GM21576 (cell line): ENCODE results near the gene TSPEAR.

ENCODE experiments used
- ATAC-seq: cut with Tn5 transposase; IDR thresholded peaks from one replicate; pipeline ENCODE4 v1.9.1; 2021; ENCODE audit warnings: mild to moderate bottlenecking, moderate library complexity; ENCODE audit not compliant: unreplicated experiment

The TSPEAR gene

DNA sequence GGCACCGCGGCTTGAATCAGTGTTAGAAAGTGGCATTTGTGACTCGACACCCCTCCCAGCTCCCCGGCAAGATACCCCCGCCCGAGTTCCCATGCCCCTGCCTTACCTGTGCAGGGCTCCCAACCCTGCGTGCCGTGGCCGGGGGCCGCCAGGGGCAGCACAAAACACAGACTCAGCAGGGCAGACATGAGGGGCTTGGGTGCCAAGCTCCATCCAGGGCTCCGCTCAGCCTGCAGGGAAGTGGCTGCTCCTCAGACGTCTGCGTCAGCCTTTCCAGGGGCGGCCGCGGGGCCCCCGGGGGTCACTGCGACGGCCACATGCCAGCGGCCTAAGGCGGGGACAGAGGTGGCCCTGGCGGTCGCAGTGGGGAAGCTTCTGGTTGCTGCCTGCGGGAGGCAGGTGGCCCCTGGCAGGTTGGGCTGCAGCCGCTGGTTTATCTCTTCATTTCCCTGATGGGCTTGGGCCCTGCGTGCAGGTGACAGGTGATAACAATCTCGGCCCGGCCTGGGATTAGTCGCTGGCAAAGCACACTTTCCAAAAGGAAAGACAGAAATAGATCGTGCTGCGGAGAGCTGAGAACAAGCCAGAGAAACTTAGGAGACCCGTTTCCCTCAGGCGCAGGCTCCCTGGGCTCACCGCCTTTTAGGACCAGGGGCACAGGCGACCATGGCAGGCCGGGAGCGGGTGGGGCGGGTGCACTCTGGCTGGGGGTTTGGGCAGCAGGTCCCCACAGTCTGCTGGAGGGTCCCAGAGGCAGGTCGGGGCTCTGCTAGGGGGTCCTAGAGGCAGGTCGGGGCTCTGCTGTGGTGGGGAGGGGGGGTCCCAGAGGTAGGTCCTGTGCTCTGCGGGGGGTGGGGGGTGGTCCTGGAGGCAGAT is at the start of gene TSPEAR:
Gene TSPEAR (minus strand): TSS at position 246 of the 876 bp plus-strand sequence. CDS start 58 bp downstream, at position 188.
- ATAC-seq = no peak

DNA sequence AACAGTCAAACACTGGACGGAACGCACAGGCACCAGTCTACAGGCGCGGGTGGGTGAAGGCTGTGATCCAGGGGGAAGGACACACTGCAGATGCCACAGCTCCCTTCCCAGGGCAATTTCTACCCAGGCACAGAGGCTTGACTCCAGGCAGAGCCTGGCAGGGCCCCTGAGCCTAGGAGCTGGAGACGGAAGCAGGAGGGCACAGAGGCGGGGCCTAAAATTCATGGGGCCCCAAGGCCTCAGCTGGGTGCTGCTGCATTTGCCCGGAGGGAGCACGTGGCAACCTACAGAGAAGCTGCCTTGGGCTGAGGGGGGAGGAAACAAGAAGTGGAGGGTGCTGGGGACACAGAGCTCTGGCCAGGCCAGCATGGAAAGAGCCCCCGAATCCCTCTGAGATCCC is 49.0 kb upstream of the TSPEAR start:
- ATAC-seq = no peak

DNA sequence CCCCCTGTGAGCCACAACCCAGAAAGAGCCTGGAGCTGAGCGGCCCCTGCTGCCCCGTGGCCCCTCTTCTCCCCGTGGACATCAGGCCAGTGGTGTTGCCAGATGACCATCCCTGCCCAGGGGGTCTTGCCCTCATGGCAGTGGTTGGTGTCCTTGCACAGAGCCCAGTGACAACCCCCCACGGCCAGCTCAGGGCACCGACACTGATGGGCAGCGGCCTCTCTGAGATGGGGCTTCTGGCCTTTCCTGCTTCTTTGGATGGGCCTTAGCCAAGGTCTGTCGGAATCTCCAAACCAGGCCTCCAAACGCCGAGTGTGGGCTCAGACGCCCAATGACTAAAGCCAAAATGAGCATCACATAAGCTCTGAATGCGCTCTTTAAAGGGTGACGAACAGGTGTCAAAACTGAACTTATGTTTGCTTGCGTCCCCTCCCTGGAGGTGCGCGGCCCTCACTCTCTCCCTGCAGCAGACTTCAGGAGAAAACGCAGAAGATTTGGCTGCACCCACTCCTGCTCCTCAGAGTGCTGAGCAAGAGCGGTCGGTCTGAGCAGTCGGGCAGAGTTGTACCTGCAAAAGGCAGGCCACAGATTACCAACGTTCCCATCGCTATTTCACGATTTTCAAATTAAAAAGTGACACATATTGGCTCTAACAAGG is 48.4 kb upstream of the TSPEAR start:
- no peak for ATAC-seq

DNA sequence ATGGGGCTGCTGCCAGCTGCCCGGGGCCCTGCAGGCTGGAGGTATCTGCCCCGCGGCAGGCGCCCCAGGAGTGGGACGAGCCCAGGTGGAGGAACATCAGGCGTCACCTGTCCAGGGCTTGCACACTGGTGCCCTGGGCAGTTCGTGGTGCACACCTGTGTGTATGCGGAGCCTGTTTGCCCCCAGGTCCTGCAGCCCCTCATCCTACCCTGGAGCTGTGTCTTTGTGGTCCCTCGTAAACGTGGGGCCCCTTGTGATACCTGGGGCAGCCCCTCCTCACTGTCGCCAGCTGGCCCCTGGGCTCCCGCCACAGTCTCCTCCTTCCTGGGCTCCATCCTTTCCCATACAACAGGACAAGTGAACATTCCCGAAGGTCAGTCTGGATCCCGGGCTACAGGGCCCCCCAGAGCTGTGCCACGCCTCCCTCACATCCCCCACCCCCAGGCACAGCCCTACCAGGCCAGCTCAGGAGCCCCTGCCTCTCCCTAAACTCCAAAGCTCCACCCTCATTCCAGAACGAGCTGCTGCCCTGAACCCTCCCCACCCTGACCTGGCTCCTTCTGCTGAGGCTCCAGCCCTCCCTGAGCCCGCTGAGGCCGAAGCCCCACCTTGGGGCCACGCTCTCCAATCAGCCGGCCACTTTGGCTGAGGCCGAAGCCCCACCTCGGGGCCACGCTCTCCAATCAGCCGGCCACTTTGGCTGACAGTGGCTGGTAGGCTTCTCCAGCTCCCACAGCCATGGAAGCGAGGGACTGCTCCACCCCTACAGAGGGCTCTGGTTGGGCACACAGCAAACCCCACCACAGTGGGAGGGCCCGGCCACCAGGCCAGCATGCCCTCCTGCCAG is 47.6 kb upstream of the TSPEAR start:
- no peak for ATAC-seq

DNA sequence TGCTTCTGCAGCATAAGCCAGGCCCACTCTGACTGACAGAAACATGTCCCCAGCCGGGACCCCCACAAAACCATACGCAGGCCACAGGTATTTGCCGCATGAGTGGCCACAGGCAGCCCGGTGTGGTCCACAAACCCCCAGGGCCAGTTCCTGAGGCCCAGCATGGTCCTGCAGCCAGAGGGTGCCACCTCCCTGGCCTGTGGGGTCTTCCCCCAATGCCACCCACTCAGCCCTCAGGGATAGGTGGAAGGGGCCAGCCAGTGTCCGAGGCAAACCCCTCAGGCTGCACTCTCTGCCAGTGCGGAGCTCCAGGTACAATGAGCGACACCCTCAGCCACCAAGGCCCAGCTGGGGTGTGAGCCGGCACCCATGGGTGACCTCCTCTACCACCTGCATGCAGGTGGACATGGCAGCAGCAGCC is 46.8 kb upstream of the TSPEAR start:
- no peak for ATAC-seq

DNA sequence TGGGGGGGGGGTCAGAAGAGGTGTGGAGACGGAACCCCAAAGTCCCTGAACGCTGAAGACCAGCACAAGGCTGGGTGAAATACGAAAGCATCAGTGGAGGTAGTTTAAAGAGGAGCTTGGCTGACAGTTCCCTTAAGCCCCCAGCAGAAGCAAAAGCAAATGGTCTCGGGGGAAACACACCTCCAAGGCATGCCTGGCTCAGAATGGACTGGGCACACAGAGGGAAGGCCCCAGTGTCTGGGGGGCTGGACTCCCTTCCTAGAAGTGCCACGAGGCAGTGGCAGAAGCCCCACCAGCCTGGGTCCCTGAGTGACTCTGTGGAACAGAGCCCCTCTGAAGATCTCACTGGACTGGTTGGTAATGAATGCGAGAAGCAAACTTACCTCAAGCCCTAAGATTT is 46.4 kb upstream of the TSPEAR start:
- no peak for ATAC-seq

DNA sequence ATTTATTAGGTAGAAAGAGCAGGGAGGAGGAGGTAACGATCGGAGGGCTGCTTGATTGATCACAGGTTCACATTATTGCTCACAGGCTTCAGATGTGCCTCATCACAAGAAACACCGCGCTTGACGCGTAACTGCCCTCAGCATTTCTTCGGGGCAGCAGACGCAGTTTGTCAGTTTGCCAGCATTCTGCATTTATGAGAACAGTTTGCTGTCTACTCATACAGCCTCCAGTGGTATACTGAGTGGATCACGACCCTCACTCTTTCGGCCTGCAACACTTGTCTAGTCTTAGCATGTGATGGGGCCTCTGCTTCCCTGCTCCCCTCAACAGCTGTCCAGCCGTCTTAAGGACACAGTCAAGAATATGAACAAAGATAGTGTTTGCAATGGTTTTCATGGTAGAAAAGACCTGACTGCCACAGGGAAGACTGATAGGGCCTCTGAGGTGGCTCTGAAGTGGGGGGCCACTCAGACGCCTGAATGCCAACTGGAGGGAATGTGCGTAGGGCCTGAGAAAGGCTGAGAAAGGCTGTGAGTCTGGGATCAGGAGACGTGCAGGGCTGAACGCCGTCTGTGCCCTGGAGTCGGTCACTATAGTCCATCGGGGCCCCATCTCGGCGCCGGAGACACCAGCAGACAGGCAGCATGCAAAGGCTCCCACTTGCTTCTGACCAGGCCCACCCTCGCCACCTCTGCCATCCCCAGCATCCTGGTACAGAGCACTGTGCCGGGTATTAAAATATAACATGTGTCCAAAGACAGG is 45.2 kb upstream of the TSPEAR start:
- no peak for ATAC-seq

DNA sequence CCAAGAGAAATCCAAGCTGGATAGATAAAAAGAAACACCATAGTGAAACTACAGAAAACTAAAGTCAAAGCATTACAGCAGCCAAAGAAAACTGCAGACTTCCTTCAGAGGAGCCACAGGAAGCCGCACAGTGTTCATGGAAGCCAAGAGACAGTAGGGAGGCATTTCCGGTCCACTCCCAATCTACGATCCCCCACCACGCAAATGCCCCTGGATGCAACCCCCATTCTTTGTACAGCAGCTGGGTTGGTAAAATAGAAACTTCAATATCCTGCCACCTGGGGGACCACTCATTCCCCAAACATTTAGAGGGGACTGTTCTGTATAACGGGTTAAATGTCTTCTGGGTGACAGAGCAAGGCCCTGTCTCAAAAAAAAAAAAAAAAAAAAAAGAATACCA is 43.9 kb upstream of the TSPEAR start:
- ATAC-seq = no peak

DNA sequence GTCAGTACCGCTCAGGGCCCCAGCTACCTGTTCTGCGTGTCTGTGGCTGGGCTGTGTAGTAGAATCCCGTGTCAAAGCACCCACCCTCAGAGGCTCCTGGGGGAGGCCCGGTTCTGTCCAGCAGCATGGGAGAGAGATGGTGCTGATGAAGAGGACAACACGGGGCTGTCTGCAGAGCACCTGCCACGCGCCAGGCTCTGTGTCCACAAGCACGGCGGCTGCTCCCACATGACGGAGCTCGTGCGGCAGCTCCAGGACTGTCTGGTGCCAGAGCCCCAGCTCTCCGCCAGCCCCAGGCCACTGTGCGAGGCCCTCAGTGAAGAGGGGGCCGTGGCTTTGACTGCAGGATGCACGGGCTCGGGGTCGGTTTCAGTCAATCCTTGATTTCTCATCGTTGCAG is 42.0 kb upstream of the TSPEAR start:
- no peak for ATAC-seq

DNA sequence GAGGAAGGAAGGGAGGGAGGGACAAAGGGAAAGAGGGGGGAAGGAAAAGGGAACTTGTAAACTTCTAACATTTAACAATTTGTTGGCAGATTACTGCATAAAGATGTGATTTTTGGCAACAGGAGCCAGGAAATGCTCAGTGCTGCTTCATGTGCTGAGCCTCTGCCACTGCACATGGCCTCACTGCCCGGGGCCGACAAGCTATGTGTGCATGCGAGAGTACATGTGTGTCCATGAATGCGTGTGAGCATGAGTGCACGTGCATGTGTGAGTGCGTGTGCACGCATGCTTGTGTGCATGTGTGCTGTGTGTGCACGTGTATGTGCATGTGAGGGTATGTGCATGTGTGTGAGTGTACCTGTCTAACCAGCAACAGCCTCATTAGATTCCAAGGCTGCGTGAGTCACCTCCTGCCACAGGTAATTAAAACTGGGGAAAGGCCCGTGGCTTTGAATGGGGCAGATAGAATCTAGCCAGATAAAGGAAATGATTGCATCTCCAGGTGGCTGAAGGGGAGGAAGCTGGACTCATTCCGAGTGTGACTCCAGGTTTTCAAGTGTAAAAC is 41.4 kb upstream of the TSPEAR start:
- ATAC-seq = no peak

DNA sequence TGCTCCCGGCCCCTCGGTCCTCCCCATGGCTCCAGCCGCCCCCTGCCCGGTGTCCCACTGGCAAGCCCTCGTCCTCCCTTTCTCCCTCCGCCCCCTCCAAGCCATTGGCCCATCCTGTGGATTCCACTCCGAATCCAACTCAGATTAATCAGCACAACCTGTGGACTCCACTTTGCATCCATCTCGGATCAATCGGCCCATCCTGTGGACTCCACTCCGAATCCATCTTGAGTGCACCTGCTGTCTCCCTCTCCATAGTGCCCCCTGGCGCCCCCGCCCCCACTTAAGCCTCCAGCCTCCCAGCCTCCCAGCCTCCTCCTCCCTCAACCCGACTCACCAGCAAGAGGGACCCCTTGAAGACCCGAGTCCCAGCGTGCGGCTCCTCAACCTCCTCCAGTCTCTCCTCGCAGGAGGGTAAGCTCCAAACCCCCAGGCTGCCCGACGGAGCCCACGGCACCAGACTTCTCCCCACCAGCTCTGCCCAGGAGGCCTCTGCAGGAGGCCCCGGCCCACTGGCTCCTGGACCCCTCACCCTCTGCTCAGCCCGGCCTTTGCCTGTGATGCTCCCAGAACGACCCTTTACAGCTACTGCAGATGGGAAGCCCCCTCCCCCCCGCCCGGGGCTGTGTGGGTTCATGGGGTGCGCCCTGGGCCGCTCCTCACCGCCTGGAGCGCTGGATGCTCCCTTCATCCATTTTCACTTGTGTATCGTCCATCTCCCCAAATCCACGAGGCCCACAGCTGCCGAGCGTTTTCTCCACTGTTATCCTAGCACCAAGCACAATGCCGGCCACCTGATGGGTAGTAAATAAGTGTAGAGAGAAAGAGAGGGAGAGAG is 40.6 kb upstream of the TSPEAR start:
- ATAC-seq = no peak

DNA sequence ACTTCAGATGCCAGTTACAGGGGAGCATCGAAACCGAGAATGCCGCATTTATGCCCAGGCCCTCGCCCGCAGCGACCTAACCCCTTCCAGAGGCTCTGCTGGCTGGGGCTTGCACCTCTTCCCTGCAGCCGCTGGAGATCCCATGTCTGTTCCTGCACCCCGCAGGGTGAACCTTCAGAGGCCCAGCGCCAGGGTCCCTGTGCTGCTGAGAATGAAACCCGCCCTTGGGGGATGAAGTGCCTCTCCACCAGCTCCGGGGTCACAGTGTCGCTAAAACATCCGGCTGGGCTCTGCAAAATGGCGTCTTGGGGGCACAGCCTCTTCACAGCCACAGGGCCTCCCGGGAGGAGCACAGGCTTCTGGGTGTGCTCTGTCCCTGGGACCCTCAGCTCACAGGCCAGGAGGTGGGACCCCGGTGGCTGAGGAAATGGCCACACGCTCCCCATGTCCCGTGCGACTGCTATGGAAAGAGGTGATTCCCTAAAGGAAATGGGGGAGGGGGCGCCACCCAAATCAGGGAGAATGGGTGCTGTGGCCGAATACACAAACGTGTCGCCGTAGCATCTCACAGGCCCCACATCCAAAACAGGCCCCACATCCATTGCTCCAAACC is 39.9 kb upstream of the TSPEAR start:
- no peak for ATAC-seq

DNA sequence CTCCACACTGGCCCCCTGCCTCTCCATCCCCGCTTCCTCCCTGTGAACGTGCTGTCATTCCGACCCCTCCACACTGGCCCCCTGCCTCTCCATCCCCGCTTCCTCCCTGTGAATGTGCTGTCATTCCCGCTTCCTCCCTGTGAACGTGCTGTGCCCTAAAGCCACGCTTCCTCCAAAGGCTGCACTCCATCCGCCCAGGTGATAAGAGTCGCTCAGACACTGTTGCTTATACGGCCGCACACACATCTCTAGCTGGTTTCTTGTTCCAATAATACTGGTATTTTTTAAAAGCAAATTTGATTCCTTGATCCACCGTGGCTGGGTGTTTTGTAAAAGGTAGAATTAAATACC is 39.3 kb upstream of the TSPEAR start:
- ATAC-seq = no peak

DNA sequence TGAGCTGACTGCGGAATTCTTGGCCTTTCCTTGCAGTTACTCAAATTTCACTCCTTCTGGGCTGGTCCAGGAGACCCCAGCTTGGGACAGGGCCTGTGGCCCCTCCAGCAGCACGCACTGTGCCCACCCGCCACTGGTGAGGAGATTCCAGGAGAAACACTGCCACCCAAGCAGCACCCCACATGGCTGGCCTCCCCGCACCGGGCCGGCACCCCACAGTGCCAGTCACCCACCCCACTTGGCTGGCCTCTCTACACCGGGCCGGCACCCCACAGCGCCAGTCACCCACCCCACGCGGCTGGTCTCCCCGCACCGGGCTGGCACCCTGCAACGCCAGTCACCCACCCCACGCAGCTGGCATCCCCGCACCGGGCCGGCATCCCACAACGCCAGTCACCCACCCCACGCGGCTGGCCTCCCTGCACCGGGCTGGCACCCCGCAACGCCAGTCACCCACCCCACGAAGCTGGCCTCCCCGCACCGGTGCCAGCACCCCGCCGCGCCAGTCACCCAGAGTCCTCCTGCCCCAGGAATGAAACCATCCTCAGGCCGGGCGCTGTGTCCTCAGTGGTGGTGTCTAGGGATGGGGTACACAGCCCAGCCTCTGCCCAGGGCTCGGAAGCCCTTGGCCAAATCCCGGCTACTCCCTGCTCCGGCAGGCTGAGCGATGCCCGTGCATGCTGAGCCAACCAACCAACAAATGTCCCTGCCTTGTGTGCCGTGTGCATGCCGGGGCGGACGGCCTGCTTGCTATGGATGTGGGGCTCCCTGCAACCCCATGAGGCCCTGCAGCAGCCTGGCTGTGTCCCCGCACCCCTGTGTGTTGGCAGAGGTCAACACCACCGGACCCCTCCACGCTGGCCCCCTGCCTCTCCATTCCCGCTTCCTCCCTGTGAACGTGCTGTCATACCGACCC is 38.6 kb upstream of the TSPEAR start:
- ATAC-seq = no peak

DNA sequence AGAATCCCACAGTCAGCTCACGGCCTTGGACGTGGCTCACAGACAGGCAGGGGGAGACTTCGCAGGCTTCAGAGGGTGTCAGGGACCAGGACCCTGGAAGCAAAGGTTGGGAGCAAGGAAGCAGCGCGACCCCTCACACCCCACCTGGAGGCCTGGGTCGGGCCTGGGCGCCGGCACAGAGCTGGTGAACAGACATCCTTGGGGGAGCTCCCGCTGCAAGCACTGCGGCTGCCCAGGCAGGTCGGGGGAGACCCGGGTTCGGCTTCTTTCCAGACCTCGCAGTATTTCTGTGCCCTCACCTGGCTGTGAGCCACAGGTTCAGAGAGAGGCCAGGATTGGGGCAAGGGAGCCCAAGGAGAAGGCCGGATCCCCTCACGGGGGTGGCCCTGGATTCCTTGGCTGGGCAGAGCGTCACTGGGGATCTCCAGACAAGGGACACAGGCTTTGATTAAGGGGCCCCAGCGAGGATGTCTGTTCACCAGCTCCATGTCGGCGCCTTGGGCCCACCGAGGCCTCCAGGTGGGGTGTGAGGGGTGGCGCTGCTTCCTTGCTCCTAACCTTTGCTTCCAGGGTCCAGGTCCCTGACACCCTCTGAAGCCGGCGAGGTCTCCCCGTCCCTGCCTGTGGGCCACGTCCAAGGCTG is 37.9 kb upstream of the TSPEAR start:
- no peak for ATAC-seq

DNA sequence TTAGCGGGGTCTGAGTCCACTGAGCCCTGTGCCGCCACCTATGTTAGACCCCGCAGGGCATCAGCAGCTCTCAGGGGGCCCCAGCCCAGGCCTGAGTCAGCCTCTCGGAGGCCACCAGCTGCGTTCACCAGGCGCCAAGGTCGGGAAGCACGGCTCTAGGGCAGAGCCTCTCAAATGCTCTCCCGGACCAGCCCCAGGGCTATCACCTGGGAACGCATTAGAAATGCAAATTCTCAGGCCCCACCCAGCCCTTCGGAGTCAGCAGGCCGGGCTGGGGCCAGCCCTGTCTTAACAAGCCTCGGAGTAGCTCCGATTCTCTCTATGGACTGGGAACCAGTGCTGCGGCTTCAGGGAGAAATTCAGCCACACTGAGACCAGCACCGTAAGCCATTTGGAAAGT is 37.2 kb upstream of the TSPEAR start:
- no peak for ATAC-seq

DNA sequence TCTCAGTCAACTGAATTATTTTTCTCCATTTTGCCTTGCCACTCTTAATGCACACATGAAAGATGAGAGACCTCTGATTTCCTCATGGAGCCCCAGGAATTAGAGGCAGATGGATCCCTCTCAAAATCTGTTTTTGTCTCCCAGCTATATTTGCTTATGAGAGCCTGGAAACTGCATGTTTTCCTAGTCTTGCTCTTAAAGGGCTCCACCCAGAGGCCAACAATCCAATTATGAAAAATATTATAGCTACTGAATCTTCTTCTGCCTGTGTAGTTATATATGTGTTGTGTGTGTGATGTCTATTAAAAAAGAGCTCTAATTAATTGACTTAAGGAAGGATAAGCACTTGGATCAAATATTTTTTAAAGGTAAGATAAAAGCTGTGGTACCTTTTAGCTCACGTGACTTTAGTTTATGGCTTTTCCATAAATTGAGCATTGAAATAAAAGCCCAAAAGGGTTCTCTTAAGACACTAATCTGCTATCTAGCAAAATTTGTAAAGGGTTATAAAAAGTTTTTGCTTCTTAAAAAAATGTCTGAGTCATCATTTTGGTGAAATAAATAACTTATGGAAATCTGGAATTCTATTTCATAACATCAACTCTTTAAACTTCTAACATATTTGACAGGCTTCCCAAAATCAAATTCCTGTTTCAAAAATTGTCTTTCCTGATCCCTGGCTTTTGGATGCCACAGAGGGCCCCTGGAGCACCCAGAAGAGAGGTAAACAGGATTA is 31.2 kb upstream of the TSPEAR start:
- no peak for ATAC-seq
